ENCODE results near the gene DYNC1I1. TPM values are rescaled to one million over a fixed set of nuclear protein-coding genes. Genes with fewer than 3 reads are reported as not detected.

The DYNC1I1 gene
- total RNA-seq, 1 experiment from 2014 or later: 3.2 TPM

DNA sequence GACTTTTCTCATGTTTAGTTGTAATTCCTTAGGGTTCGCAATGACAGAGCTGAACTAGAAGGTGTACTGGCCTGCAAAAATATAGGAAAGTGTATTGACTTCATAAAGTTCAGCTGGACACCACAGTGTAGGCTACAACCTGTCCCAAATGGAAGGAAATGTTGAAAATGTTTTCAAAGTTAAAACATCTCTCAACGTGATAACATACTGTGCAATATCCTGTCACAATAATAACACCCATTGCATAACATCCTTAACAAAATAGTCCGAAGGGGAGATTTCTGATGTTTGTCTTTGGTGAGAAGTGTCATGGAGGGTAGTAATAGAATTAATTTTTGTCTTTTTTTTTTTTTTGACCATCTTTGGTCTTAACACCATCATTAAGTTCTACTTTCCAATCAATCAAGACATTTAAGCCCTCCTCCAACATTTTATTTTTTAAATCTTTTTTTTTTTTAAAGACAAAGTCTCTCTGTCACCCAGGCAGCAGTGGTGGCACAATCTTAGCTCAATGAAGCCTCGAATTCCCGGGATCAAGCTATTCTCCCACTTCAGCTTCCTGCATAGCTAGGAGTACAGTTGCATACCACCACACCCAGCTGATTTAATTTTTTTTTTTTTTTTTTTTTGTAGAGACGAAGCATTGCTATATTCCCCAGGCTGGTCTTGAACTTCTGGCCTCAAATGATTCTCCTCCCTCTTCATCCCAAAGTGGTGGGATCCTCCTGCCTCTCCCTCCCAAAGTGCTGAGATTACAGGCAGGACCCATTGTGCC, 45.7 kb downstream of the DYNC1I1 start:
- Mint-ChIP-seq H3K4me1 (peaks cover 5 to 7% of the 10 kb centered on the region in 2 experiments), H3K36me3 (ENCODE audit: insufficient read depth in 1 of 3, low read depth in 3 of 3) (no peaks in the 10 kb centered on the region), H3K27me3 (ENCODE audit: low read depth) (no peaks in the 10 kb centered on the region), H3K9me3 (no peaks in the 10 kb centered on the region), H3K4me3 (no peak overlapping the region), H3K27ac (no peak overlapping the region)
- Histone ChIP-seq H3K23ac (ENCODE audit: insufficient read length, low read depth, low read length) (no peak overlapping the region), H3K4me1 (ENCODE audit: insufficient read depth, low read length) (no peaks in the 10 kb centered on the region), H2BK15ac (ENCODE audit: low read depth, low read length) (no peak overlapping the region), H3K79me2 (ENCODE audit: insufficient read depth, low read length) (no peaks in the 10 kb centered on the region), H3K9ac (ENCODE audit: extremely low read depth, insufficient read length, low read length) (no peak overlapping the region), H2BK12ac (ENCODE audit: insufficient read length, low read depth, low read length) (no peak overlapping the region), H3T11ph (ENCODE audit: low read length) (no peak overlapping the region), H2AK5ac (ENCODE audit: insufficient read length, low read length) (no peak overlapping the region), H4K8ac (replicated peaks; ENCODE audit: insufficient read length, low read depth, low read length) (no peak overlapping the region), H2AFZ (ENCODE audit: low read length) (no peak overlapping the region), H4K91ac (ENCODE audit: insufficient read length, low read depth, low read length) (no peak overlapping the region), H3K23me2 (ENCODE audit: insufficient read length, low read depth, low read length, poor library complexity, severe bottlenecking) (no peaks in the 10 kb centered on the region), H3K56ac (ENCODE audit: insufficient read length, low read depth, low read length) (no peak overlapping the region), H2BK20ac (ENCODE audit: low read depth, low read length, poor library complexity, severe bottlenecking) (no peak overlapping the region), H2BK120ac (ENCODE audit: low read depth, low read length, poor library complexity, severe bottlenecking) (no peak overlapping the region), H3K18ac (ENCODE audit: insufficient read length, low read depth, low read length) (no peak overlapping the region), H3K79me1 (ENCODE audit: insufficient read depth, low read depth, low read length, poor library complexity, severe bottlenecking) (no peaks in the 10 kb centered on the region), H3K14ac (ENCODE audit: insufficient read depth, low read length) (no peak overlapping the region), H3K9me3 (ENCODE audit: control insufficient read depth, low read depth, low read length) (no peaks in the 10 kb centered on the region), H3K4ac (ENCODE audit: low read depth, low read length) (no peak overlapping the region), H3K27me3 (ENCODE audit: insufficient read depth, low read length) (no peaks in the 10 kb centered on the region), H3K4me2 (ENCODE audit: insufficient read depth, insufficient read length, low read length) (no peak overlapping the region), H4K20me1 (ENCODE audit: control insufficient read depth, insufficient read depth, insufficient read length) (no peaks in the 10 kb centered on the region), H3K27ac (ENCODE audit: insufficient read length, low read depth, low read length) (no peak overlapping the region), H2BK5ac (ENCODE audit: insufficient read length, low read length) (no peak overlapping the region), H4K5ac (ENCODE audit: insufficient read length, low read depth, low read length) (no peak overlapping the region)
- WGBS (ENCODE audit: extremely low coverage, insufficient read length, low lambda C conversion rate): no CpG with 5 or more reads among the region's 6 CpGs
- no peak for DNase-seq
- TF ChIP-seq, protein P1, sequence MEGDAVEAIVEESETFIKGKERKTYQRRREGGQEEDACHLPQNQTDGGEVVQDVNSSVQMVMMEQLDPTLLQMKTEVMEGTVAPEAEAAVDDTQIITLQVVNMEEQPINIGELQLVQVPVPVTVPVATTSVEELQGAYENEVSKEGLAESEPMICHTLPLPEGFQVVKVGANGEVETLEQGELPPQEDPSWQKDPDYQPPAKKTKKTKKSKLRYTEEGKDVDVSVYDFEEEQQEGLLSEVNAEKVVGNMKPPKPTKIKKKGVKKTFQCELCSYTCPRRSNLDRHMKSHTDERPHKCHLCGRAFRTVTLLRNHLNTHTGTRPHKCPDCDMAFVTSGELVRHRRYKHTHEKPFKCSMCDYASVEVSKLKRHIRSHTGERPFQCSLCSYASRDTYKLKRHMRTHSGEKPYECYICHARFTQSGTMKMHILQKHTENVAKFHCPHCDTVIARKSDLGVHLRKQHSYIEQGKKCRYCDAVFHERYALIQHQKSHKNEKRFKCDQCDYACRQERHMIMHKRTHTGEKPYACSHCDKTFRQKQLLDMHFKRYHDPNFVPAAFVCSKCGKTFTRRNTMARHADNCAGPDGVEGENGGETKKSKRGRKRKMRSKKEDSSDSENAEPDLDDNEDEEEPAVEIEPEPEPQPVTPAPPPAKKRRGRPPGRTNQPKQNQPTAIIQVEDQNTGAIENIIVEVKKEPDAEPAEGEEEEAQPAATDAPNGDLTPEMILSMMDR (conservative IDR thresholded peaks at IDR 0.05): no peak
